ENCODE data around the gene KLHL21.

DNA sequence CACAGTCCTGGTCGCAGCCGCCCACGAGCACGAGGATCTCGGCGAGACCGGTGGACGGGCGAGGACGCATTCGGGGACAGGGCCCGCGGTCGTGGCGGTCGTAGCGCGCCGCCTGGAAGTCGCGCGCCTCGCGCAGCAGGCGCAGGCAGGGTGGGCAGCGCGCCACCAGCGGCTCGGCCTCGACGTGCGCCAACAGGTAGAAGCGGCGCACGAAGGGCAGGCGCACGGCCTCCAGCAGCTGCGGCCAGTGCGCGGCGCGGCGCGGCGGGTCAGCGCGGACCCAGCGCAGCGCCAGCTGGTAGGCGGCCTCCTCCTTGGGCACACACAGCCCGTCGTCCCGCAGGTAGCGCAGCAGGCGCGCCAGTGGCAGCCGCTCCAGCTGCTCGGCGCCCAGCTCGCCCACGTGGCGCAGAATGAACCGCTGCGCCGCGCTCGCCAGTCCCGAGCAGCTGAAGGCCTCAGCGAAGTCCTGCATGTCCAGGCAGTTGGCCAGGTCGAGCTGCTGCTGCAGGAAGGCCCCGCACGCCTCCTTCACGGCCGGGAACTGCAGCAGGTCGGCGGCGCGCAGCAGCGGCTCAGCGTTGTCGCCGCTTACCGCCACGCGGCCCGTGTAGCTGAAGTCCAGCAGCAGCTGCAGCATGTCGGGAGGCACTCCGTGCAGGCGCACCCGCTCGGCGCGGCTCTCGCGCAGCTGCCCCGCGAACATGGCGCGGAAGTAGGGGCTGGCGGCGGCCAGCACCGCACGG is 573 bp downstream of the KLHL21 start:
- TF ChIP-seq, protein P1, sequence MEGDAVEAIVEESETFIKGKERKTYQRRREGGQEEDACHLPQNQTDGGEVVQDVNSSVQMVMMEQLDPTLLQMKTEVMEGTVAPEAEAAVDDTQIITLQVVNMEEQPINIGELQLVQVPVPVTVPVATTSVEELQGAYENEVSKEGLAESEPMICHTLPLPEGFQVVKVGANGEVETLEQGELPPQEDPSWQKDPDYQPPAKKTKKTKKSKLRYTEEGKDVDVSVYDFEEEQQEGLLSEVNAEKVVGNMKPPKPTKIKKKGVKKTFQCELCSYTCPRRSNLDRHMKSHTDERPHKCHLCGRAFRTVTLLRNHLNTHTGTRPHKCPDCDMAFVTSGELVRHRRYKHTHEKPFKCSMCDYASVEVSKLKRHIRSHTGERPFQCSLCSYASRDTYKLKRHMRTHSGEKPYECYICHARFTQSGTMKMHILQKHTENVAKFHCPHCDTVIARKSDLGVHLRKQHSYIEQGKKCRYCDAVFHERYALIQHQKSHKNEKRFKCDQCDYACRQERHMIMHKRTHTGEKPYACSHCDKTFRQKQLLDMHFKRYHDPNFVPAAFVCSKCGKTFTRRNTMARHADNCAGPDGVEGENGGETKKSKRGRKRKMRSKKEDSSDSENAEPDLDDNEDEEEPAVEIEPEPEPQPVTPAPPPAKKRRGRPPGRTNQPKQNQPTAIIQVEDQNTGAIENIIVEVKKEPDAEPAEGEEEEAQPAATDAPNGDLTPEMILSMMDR (conservative IDR thresholded peaks at IDR 0.05; ENCODE audit: low read depth, low read length), result no peak
- TF ChIP-seq POLR2A (IDR thresholded peaks at IDR 0.05; ENCODE audit: low read depth, low read length), result no peak
- no peak for TF ChIP-seq SMC3 (IDR thresholded peaks at IDR 0.05; ENCODE audit: low read depth, low read length)
- TF ChIP-seq RCOR1 (IDR thresholded peaks at IDR 0.05; ENCODE audit: insufficient replicate concordance, low read length), result no peak
- TF ChIP-seq, protein P2, sequence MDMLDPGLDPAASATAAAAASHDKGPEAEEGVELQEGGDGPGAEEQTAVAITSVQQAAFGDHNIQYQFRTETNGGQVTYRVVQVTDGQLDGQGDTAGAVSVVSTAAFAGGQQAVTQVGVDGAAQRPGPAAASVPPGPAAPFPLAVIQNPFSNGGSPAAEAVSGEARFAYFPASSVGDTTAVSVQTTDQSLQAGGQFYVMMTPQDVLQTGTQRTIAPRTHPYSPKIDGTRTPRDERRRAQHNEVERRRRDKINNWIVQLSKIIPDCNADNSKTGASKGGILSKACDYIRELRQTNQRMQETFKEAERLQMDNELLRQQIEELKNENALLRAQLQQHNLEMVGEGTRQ (IDR thresholded peaks at IDR 0.05; ENCODE audit: low read depth, low read length), result peak; percentile 48; the same call in 1 of the 2 replicates
- no peak for TF ChIP-seq BHLHE40 (IDR thresholded peaks at IDR 0.05; ENCODE audit: low read depth, low read length)
- no peak for TF ChIP-seq CEBPB (IDR thresholded peaks at IDR 0.05; ENCODE audit: low read depth, low read length)
- TF ChIP-seq MAZ (IDR thresholded peaks at IDR 0.05; ENCODE audit: borderline replicate concordance, low read depth, low read length), result no peak
- TF ChIP-seq, protein P3, sequence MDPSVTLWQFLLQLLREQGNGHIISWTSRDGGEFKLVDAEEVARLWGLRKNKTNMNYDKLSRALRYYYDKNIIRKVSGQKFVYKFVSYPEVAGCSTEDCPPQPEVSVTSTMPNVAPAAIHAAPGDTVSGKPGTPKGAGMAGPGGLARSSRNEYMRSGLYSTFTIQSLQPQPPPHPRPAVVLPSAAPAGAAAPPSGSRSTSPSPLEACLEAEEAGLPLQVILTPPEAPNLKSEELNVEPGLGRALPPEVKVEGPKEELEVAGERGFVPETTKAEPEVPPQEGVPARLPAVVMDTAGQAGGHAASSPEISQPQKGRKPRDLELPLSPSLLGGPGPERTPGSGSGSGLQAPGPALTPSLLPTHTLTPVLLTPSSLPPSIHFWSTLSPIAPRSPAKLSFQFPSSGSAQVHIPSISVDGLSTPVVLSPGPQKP (IDR thresholded peaks at IDR 0.05; ENCODE audit: borderline replicate concordance, low read depth, low read length), result no peak
- no peak for TF ChIP-seq RFX5 (IDR thresholded peaks at IDR 0.05; ENCODE audit: low read depth, low read length)
- no peak for TF ChIP-seq NFE2L2 (IDR thresholded peaks at IDR 0.05; ENCODE audit: low read depth, low read length)
- TF ChIP-seq FOS (IDR thresholded peaks at IDR 0.05; ENCODE audit: low read depth, low read length), result no peak
- peak; percentile 73 for TF ChIP-seq MXI1 (IDR thresholded peaks at IDR 0.05; ENCODE audit: borderline replicate concordance, low read depth, low read length)
